ENCODE measurements around the gene EVX2. TPM values are rescaled to one million over a fixed set of nuclear protein-coding genes. Genes with fewer than 3 reads are reported as not detected.

EVX2 gene
- total and polyA plus RNA-seq, 7 donors, result 0.07 to 4.6 (median 1.9) TPM; not detected in 2

GRCh38 chr2:176117823-176118371 lies 34.1 kb upstream of the EVX2 start:
- no peak overlapping the region for H3K27ac ChIP-seq

DNA sequence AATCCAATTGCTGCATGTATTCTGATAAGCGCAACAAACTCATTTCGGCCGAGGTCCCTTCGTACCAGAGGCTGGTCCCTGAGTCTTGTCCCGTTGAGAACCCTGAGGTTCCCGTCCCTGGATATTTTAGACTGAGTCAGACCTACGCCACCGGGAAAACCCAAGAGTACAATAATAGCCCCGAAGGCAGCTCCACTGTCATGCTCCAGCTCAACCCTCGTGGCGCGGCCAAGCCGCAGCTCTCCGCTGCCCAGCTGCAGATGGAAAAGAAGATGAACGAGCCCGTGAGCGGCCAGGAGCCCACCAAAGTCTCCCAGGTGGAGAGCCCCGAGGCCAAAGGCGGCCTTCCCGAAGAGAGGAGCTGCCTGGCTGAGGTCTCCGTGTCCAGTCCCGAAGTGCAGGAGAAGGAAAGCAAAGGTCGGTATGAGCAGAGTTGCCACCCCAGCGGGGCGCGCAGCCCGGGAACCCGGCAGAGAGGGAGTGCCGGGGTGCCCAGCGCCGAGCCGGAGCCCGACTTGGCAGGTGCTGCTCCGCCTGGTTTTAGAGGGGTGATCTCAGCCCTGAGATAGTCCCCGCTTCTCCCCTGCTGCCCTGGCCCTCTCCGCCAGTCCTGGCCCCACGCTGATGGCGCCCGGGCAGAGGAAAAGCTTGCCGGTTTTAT lies 33.5 kb upstream of the EVX2 start:
- no peak overlapping the region for H3K27ac ChIP-seq

More at GRCh38 chr2:176117823-176118371, 34.1 kb upstream of the EVX2 start:
- peaks cover 0 to 23% (median 13%) of the 10 kb centered on the region in 4 donors for H3K4me1 ChIP-seq
- no peak for DNase-seq
- peaks cover 0 to 8% (median 0%) of the 10 kb centered on the region in 4 donors for H3K36me3 ChIP-seq
- H3K4me3 ChIP-seq, result no peak overlapping the region
- no peaks in the 10 kb centered on the region for H3K9me3 ChIP-seq
- 31 to 35% methylated on average over 11 of the region's 11 CpGs for WGBS, 2 donors
- TF ChIP-seq EP300 (IDR thresholded peaks at IDR 0.05), result no peak
- TF ChIP-seq, protein P1, sequence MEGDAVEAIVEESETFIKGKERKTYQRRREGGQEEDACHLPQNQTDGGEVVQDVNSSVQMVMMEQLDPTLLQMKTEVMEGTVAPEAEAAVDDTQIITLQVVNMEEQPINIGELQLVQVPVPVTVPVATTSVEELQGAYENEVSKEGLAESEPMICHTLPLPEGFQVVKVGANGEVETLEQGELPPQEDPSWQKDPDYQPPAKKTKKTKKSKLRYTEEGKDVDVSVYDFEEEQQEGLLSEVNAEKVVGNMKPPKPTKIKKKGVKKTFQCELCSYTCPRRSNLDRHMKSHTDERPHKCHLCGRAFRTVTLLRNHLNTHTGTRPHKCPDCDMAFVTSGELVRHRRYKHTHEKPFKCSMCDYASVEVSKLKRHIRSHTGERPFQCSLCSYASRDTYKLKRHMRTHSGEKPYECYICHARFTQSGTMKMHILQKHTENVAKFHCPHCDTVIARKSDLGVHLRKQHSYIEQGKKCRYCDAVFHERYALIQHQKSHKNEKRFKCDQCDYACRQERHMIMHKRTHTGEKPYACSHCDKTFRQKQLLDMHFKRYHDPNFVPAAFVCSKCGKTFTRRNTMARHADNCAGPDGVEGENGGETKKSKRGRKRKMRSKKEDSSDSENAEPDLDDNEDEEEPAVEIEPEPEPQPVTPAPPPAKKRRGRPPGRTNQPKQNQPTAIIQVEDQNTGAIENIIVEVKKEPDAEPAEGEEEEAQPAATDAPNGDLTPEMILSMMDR (IDR thresholded peaks at IDR 0.05), result no peak
- TF ChIP-seq POLR2A (IDR thresholded peaks at IDR 0.05), result no peak
- TF ChIP-seq POLR2AphosphoS5 (IDR thresholded peaks at IDR 0.05), result no peak
- intact Hi-C loops (cut with DNase I), result no loop called here
- H3K27me3 ChIP-seq, result peaks cover 0 to 64% (median 4%) of the 10 kb centered on the region in 3 donors

DNA sequence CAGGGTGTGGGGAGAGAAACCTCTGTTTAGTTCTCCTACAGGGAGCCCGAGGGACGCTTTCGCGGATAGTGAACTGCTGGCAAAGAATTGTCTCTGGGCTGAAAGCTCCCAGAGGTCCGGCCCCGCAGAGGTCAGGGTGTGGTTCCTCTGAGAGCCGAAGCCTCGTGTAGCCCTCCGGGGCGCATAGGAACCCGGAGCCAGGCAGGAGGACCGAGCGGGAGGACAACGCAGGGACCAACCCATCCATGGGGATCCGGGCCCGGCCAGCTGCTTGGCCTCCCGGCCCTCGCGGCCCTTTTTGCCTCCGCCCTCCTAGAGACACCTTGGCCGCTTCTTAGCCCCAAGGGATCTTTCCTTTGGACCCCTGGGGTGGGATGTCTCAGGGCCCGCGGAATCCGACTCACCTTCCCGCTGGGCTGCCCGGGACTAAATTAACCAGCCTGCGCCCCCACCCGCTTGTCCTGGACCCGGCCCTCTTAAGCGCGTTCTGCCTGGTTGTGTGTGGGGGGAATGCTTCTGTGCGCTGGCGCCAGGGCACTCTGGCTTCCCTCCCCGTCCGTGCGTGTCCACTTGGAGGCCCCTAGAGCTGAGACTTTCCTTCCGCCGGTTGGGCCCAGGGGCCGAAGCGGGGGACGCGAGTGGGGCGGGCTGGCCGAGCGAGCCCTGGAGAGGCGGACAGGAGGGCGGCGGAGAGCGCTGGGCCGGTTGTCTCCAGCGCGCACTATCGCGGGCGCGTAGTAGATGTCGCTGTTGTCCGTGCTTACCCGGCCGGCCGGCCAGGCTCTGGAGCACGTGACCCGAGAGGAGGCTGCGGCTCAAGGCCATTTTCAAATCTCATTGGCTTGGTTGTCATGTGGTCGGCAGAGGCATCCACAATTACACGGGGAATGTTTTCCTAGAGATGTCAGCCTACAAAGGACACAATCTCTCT lies 32.4 kb upstream of the EVX2 start, which contains the start of gene HOXD10:
Gene HOXD10 (plus strand): TSS at position 896 of the 931 bp plus-strand sequence. CDS start 56 bp downstream, outside the sequence.
- Histone ChIP-seq H3K9me3 (no peaks in the 10 kb centered on the region), H3K4me3 (peak within 1 kb of the TSS in 1 of 4 donors; percentile 21), H3K27ac (peak within 1 kb of the TSS in 1 of 4 donors; percentile 41), H3K27me3 (peaks cover 0 to 63% (median 4%) of the 10 kb centered on the region in 3 donors), H3K4me1 (peaks cover 0 to 33% (median 23%) of the 10 kb centered on the region in 4 donors), H3K36me3 (no peaks in the 10 kb centered on the region)
- peak; percentile 67 for DNase-seq
- intact Hi-C loops (cut with DNase I), result no loop called here
- TF ChIP-seq, protein P1 (IDR thresholded peaks at IDR 0.05), result no peak
- TF ChIP-seq POLR2AphosphoS5 (IDR thresholded peaks at IDR 0.05), result peak in 1 of 4 donors; percentile 6
- 14 to 19% methylated on average over 66 of the region's 66 CpGs for WGBS, 2 donors

More for the DNA sequence above, 33.5 kb upstream of the EVX2 start:
- H3K9me3 ChIP-seq, result no peaks in the 10 kb centered on the region
- 32 to 39% methylated on average over 40 of the region's 40 CpGs for WGBS, 2 donors
- peaks cover 0 to 25% (median 19%) of the 10 kb centered on the region in 4 donors for H3K4me1 ChIP-seq
- intact Hi-C loops (cut with DNase I), result no loop called here
- peak; percentile 48 for DNase-seq
- TF ChIP-seq EP300 (IDR thresholded peaks at IDR 0.05) (no peak), POLR2A (IDR thresholded peaks at IDR 0.05) (no peak), POLR2AphosphoS5 (IDR thresholded peaks at IDR 0.05) (no peak)
- TF ChIP-seq, protein P1 (IDR thresholded peaks at IDR 0.05), result no peak
- peaks cover 0 to 65% (median 4%) of the 10 kb centered on the region in 3 donors for H3K27me3 ChIP-seq
- peaks cover 0 to 2% (median 0%) of the 10 kb centered on the region in 4 donors for H3K36me3 ChIP-seq
- no peak overlapping the region for H3K4me3 ChIP-seq

DNA sequence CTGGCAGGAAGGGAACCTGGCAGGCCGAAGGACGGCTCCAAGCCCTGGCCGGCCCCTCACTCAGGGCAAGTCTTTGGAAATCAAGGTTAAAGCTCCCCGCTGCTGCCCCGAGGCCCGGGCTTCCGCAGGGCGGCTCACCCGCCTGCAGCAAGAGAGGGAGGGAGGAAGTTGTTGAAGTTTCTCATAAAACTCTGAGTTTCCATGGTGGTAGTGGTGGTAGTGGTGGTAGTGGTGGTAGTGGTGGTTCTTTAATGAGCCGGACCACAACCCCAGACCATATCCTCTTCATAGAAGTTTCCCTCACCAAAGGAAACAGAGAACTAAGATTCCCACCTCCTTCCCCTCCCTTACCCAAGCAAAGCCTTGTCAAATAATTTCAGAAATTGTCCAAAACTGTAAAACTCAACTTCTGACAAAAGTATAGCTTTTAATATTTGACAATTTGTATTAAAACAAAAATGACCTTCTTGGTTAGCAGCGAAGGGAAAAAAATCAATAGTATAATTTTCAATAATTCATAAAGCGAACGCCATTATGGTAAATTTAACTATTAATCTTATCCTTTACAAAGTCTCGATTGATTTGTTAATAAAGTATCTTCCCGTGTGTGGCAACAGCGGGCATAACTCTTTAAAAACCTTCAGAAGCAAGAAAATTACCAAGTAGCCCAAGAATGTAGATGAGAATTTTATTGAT lies 31.3 kb upstream of the EVX2 start:
- peaks cover 0 to 44% (median 24%) of the 10 kb centered on the region in 4 donors for H3K4me1 ChIP-seq
- intact Hi-C loops (cut with DNase I), result no loop called here
- peaks cover 0 to 8% (median 0%) of the 10 kb centered on the region in 4 donors for H3K36me3 ChIP-seq
- no peaks in the 10 kb centered on the region for H3K9me3 ChIP-seq
- H3K27ac ChIP-seq, result no peak overlapping the region
- no peak overlapping the region for H3K4me3 ChIP-seq
- WGBS, 2 donors, result 41 to 48% methylated on average over 16 of the region's 16 CpGs
- H3K27me3 ChIP-seq, result peaks cover 0 to 62% (median 4%) of the 10 kb centered on the region in 3 donors
- no peak for DNase-seq
- TF ChIP-seq, protein P1 (IDR thresholded peaks at IDR 0.05), result no peak
- no peak for TF ChIP-seq POLR2A (IDR thresholded peaks at IDR 0.05)
